HS-27A (cell line): ENCODE results near the gene COL23A1.

Experiments
- DNase-seq: peaks from one replicate; pipeline ENCODE4 v3.0.0-alpha.2; 2012; ENCODE audit warnings: low read depth, missing footprints

Gene COL23A1

GRCh38 chr5:178296066-178296465, 294.1 kb downstream of the COL23A1 start:
- no peak for DNase-seq

GRCh38 chr5:178295589-178295988, 294.6 kb downstream of the COL23A1 start:
- no peak for DNase-seq

GRCh38 chr5:178293815-178294214, 296.4 kb downstream of the COL23A1 start:
- no peak for DNase-seq

GRCh38 chr5:178293400-178293799, 296.8 kb downstream of the COL23A1 start:
- no peak for DNase-seq

GRCh38 chr5:178292826-178293205, 297.4 kb downstream of the COL23A1 start:
- DNase-seq = no peak

GRCh38 chr5:178291969-178292825, 298.0 kb downstream of the COL23A1 start:
- no peak for DNase-seq

GRCh38 chr5:178291161-178291561, 299.0 kb downstream of the COL23A1 start:
- no peak for DNase-seq

GRCh38 chr5:178290376-178290775, 299.8 kb downstream of the COL23A1 start:
- DNase-seq = no peak

GRCh38 chr5:178289438-178289837, 300.8 kb downstream of the COL23A1 start:
- DNase-seq = no peak

- no peak for DNase-seq
Measured at GRCh38 chr5:178288401-178289368, 301.5 kb downstream of the COL23A1 start.

GRCh38 chr5:178287791-178288105, 302.4 kb downstream of the COL23A1 start:
- no peak for DNase-seq

GRCh38 chr5:178287091-178287790, 303.0 kb downstream of the COL23A1 start:
- no peak for DNase-seq

GRCh38 chr5:178286226-178287090, 303.7 kb downstream of the COL23A1 start:
- DNase-seq = no peak

GRCh38 chr5:178285399-178286225, 304.6 kb downstream of the COL23A1 start:
- DNase-seq = no peak

GRCh38 chr5:178284996-178285395, 305.2 kb downstream of the COL23A1 start:
- DNase-seq = no peak

- no peak for DNase-seq
Measured at GRCh38 chr5:178284093-178284675, 306.0 kb downstream of the COL23A1 start.

GRCh38 chr5:178283520-178283919, 306.7 kb downstream of the COL23A1 start:
- no peak for DNase-seq

GRCh38 chr5:178282391-178282790, 307.8 kb downstream of the COL23A1 start:
- no peak for DNase-seq

GRCh38 chr5:178281331-178281730, 308.9 kb downstream of the COL23A1 start:
- DNase-seq = no peak

- DNase-seq = no peak
Measured at GRCh38 chr5:178280631-178281030, 309.6 kb downstream of the COL23A1 start.
